K562 (cell line): Measurements from ENCODE around the gene IDI2. TPM values are rescaled to one million over a fixed set of nuclear protein-coding genes. Genes with fewer than 3 reads are reported as not detected.

Experiments used
- BMI1 ChIP-seq: fragments of 150-350 bp; IDR thresholded peaks from 2 replicates; pipeline ENCODE4 v1.6.1; 2014; ENCODE audit warnings: low read length
- CBFA2T3 ChIP-seq: fragments of 450-650 bp; IDR thresholded peaks from 2 replicates; pipeline ENCODE4 v1.6.1; 2017
- GTF2F1 ChIP-seq: IDR thresholded peaks from 2 replicates; pipeline ENCODE4 v1.6.1; 2011; ENCODE audit warnings: low read depth, low read length, improper control_type of control experiment
- HDAC3 ChIP-seq: fragments of 450-650 bp; IDR thresholded peaks from 2 replicates; pipeline ENCODE4 v1.6.1; 2018; ENCODE audit warnings: borderline replicate concordance, mild to moderate bottlenecking, moderate library complexity; ENCODE audit not compliant: partially characterized antibody
- HNRNPH1 ChIP-seq: fragments of 200-400 bp; formaldehyde crosslinking; optimal IDR thresholded peaks from 2 replicates; pipeline ENCODE3; 2017; ENCODE audit warnings: low read depth, mild to moderate bottlenecking, low read length, moderate library complexity
- MXI1 ChIP-seq: IDR thresholded peaks from 2 replicates; pipeline ENCODE4 v1.6.1; 2011; ENCODE audit warnings: low read depth, mild to moderate bottlenecking, improper control_type of control experiment, low read length
- NFIX ChIP-seq: fragments of 250-450 bp; sonication (Bioruptor Pico); IDR thresholded peaks from 2 replicates; pipeline ENCODE4 v1.4.0; 2020; ENCODE audit warnings: low read depth, mild to moderate bottlenecking, moderate library complexity
- OTX1 ChIP-seq: fragments of 450-650 bp; formaldehyde crosslinking; IDR thresholded peaks from 2 replicates; pipeline ENCODE4 v1.4.0; 2022; ENCODE audit warnings: mild to moderate bottlenecking
- POLR2A ChIP-seq: fragments of 450-650 bp; conservative IDR thresholded peaks from 2 replicates; pipeline ENCODE4 v1.6.1; 2016
- PPARD ChIP-seq: fragments of 250-450 bp; sonication (Bioruptor Pico); IDR thresholded peaks from 2 replicates; pipeline ENCODE4 v1.8.0; 2022; ENCODE audit warnings: inconsistent platforms, mild to moderate bottlenecking, moderate library complexity
- PURB ChIP-seq: sonication (generic); formaldehyde crosslinking; IDR thresholded peaks from 2 replicates; pipeline ENCODE4 v1.9.0; 2021; ENCODE audit warnings: low read depth, mild to moderate bottlenecking, missing genetic modification reagents
- SMAD3 ChIP-seq: fragments of 450-650 bp; formaldehyde crosslinking; conservative IDR thresholded peaks from 2 replicates; pipeline ENCODE4 v1.4.0; 2020; ENCODE audit warnings: mild to moderate bottlenecking
- STAT5A ChIP-seq: IDR thresholded peaks from 2 replicates; pipeline ENCODE4 v1.6.1; 2012; ENCODE audit warnings: low read length, inconsistent platforms, borderline replicate concordance
- TOE1 ChIP-seq, 2 experiments: fragments of 450-650 bp in 1 of 2; sonication (generic) in 1 of 2; formaldehyde crosslinking in 1 of 2; IDR thresholded peaks; 2 replicates each; pipeline versions ENCODE4 v1.7.1 to v1.8.0; 2016 to 2022; ENCODE audit warnings: borderline replicate concordance in 2 of 2, mild to moderate bottlenecking in 2 of 2, antibody characterized with exemption in 1 of 2, inconsistent platforms in 1 of 2, low read depth in 1 of 2, missing genetic modification reagents in 1 of 2, moderate library complexity in 1 of 2
- YBX1 ChIP-seq: fragments of 450-650 bp; IDR thresholded peaks from 2 replicates; pipeline ENCODE4 v1.7.1; 2016; ENCODE audit warnings: mild to moderate bottlenecking
- ZFX ChIP-seq: sonication (generic); formaldehyde crosslinking; IDR thresholded peaks from 2 replicates; pipeline ENCODE4 v1.8.0; 2022; ENCODE audit warnings: mild to moderate bottlenecking, missing genetic modification reagents, moderate library complexity
- ZNF212 ChIP-seq: fragments of 450-650 bp; formaldehyde crosslinking; IDR thresholded peaks from 2 replicates; pipeline ENCODE4 v1.4.0; 2020; ENCODE audit warnings: mild to moderate bottlenecking
- ZNF561 ChIP-seq: fragments of 450-650 bp; formaldehyde crosslinking; conservative IDR thresholded peaks from 2 replicates; pipeline ENCODE4 v1.4.0; 2020; ENCODE audit warnings: mild to moderate bottlenecking, moderate library complexity
- ZNF780A ChIP-seq: fragments of 250-450 bp; sonication (Bioruptor Pico); IDR thresholded peaks from 2 replicates; pipeline ENCODE4 v1.5.0; 2021; ENCODE audit warnings: mild to moderate bottlenecking
- polyA plus RNA-seq, 8 experiments: library from polyadenylated mRNA; depleted of rRNA in 4 of 8; stranded (reverse) in 5 of 8; unstranded in 3 of 8; fragments of >200 nt; fragmentation: Nextera tagmentation in 2 of 8; fragmentation: Illumina TruSeq in 1 of 8; extraction: Ambion mirVana in 2 of 8; extraction: Trizol in 1 of 8; gene quantifications; 2 replicates each; pipeline versions ENCODE4 v1.2.1 to v1.2.3, GENCODE V29; 2011 to 2014; ENCODE audit warnings: inconsistent platforms in 1 of 8, missing spikeins in 1 of 8
- total RNA-seq, 7 experiments: library from RNA; depleted of rRNA in 6 of 7; stranded (reverse); fragments of >200 nt in 6 of 7; fragmentation: Illumina TruSeq in 2 of 7; extraction: Trizol in 2 of 7; gene quantifications; 2 replicates each; pipeline versions ENCODE4 v1.2.1 to v1.2.3, GENCODE V29; 2011 to 2021; ENCODE audit warnings: low replicate concordance in 1 of 7
- TF ChIP-seq, protein P1 (sequence below): fragments of 450-650 bp; formaldehyde crosslinking; IDR thresholded peaks from 2 replicates; pipeline ENCODE4 v1.4.0; 2020; ENCODE audit warnings: mild to moderate bottlenecking, moderate library complexity
- TF ChIP-seq, protein P2 (sequence below), 2 experiments: fragments of 200-800 bp in 1 of 2; sonication (Bioruptor generic) in 1 of 2; sonication (generic) in 1 of 2; formaldehyde crosslinking in 1 of 2; IDR thresholded peaks in 1 of 2; conservative IDR thresholded peaks in 1 of 2; 2 replicates each; pipeline versions ENCODE4 v1.5.0 to v1.6.1; 2016 to 2020; ENCODE audit warnings: missing compliant biosample characterization in 1 of 2, missing genetic modification characterization in 1 of 2, missing genetic modification reagents in 1 of 2
- TF ChIP-seq, protein P3 (sequence below): fragments of 450-650 bp; formaldehyde crosslinking; conservative IDR thresholded peaks from 2 replicates; pipeline ENCODE4 v1.4.0; 2022; ENCODE audit warnings: mild to moderate bottlenecking, missing genetic modification characterization
- TF ChIP-seq, protein P4 (sequence below): fragments of 450-650 bp; IDR thresholded peaks from 2 replicates; pipeline ENCODE4 v1.6.1; 2017; ENCODE audit warnings: antibody characterized with exemption

The IDI2 gene
- total and polyA plus RNA-seq, 9 of the 15 experiments (the other 6 are each of a cell fraction or from before 2014, with no cell fraction given): not detected

DNA sequence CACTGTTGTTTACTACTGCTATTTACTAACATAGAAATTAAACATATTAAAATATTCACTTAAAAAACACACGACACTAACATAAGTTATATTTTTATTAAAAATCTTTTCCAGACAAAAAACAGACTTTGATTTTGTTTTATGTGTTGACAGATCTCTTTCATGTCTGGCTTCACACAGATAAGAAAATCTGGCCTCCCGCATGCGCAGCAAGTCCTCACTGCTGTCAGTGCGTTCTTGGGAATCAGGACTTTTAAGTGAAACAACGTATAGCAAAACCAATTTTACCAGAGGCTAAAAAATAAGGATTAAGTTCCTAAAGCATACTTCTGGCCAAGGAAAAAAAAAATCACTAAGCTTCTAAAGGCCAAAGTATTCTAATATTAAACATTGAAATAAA is 24.5 kb upstream of the IDI2 start (continued):
- no peak for TF ChIP-seq ZNF212 (CRISPR knock-in tag)
- TF ChIP-seq ZNF780A (CRISPR knock-in tag): no peak
- TF ChIP-seq, protein P1, sequence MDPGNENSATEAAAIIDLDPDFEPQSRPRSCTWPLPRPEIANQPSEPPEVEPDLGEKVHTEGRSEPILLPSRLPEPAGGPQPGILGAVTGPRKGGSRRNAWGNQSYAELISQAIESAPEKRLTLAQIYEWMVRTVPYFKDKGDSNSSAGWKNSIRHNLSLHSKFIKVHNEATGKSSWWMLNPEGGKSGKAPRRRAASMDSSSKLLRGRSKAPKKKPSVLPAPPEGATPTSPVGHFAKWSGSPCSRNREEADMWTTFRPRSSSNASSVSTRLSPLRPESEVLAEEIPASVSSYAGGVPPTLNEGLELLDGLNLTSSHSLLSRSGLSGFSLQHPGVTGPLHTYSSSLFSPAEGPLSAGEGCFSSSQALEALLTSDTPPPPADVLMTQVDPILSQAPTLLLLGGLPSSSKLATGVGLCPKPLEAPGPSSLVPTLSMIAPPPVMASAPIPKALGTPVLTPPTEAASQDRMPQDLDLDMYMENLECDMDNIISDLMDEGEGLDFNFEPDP (CRISPR knock-in tag): no peak
- TF ChIP-seq, protein P2, sequence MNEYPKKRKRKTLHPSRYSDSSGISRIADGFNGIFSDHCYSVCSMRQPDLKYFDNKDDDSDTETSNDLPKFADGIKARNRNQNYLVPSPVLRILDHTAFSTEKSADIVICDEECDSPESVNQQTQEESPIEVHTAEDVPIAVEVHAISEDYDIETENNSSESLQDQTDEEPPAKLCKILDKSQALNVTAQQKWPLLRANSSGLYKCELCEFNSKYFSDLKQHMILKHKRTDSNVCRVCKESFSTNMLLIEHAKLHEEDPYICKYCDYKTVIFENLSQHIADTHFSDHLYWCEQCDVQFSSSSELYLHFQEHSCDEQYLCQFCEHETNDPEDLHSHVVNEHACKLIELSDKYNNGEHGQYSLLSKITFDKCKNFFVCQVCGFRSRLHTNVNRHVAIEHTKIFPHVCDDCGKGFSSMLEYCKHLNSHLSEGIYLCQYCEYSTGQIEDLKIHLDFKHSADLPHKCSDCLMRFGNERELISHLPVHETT (CRISPR knock-in tag; conservative IDR thresholded peaks at IDR 0.05 in 1 of 2, IDR thresholded peaks at IDR 0.05 in 1 of 2): no peak
- no peak for TF ChIP-seq GTF2F1
- TF ChIP-seq HDAC3: peak; percentile 62
- no peak for TF ChIP-seq OTX1
- TF ChIP-seq SMAD3 (CRISPR knock-in tag): no peak
- peak; percentile 86 for TF ChIP-seq CBFA2T3
- TF ChIP-seq TOE1 (IDR thresholded peaks at IDR 0.05; ENCODE audit: borderline replicate concordance): no peak
- TF ChIP-seq TOE1 (CRISPR knock-in tag; IDR thresholded peaks at IDR 0.05; ENCODE audit: borderline replicate concordance, low read depth): no peak
- no peak for TF ChIP-seq ZFX
- TF ChIP-seq, protein P3, sequence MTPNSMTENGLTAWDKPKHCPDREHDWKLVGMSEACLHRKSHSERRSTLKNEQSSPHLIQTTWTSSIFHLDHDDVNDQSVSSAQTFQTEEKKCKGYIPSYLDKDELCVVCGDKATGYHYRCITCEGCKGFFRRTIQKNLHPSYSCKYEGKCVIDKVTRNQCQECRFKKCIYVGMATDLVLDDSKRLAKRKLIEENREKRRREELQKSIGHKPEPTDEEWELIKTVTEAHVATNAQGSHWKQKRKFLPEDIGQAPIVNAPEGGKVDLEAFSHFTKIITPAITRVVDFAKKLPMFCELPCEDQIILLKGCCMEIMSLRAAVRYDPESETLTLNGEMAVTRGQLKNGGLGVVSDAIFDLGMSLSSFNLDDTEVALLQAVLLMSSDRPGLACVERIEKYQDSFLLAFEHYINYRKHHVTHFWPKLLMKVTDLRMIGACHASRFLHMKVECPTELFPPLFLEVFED (CRISPR knock-in tag): no peak
- no peak for TF ChIP-seq ZNF561 (CRISPR knock-in tag)
- TF ChIP-seq BMI1: no peak
- TF ChIP-seq PPARD (CRISPR knock-in tag): no peak
- no peak for TF ChIP-seq YBX1
- TF ChIP-seq HNRNPH1: no peak
- TF ChIP-seq POLR2A: no peak
- TF ChIP-seq PURB (CRISPR knock-in tag): no peak
- TF ChIP-seq, protein P4, sequence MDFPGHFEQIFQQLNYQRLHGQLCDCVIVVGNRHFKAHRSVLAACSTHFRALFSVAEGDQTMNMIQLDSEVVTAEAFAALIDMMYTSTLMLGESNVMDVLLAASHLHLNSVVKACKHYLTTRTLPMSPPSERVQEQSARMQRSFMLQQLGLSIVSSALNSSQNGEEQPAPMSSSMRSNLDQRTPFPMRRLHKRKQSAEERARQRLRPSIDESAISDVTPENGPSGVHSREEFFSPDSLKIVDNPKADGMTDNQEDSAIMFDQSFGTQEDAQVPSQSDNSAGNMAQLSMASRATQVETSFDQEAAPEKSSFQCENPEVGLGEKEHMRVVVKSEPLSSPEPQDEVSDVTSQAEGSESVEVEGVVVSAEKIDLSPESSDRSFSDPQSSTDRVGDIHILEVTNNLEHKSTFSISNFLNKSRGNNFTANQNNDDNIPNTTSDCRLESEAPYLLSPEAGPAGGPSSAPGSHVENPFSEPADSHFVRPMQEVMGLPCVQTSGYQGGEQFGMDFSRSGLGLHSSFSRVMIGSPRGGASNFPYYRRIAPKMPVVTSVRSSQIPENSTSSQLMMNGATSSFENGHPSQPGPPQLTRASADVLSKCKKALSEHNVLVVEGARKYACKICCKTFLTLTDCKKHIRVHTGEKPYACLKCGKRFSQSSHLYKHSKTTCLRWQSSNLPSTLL: no peak
- TF ChIP-seq NFIX: no peak
- peak; percentile 56 for TF ChIP-seq STAT5A
- TF ChIP-seq MXI1: 0 out of 2 replicates have a peak, but pooled peaks have one; percentile 44
